Dendritic cell treated with granulocyte-macrophage colony-stimulating factor and Interleukin-4, amounts not matched to agents 40 ng/mL and 50 ng/mL, for 4 days (primary cell): Measurements from ENCODE around the gene RAB17.

Experiments
- H3K27ac Mint-ChIP-seq: one replicate; pipeline ENCODE4 v1.8.0; 2022; ENCODE audit warnings: mild to moderate bottlenecking, mixed read lengths
- H3K27me3 Mint-ChIP-seq: one replicate; pipeline ENCODE4 v1.8.0; 2022; ENCODE audit warnings: mild to moderate bottlenecking, mixed read lengths
- H3K36me3 Mint-ChIP-seq: one replicate; pipeline ENCODE4 v1.8.0; 2022; ENCODE audit warnings: low read depth, mixed read lengths
- H3K4me1 Mint-ChIP-seq: one replicate; pipeline ENCODE4 v1.8.0; 2022; ENCODE audit warnings: low read depth, mixed read lengths
- H3K4me3 Mint-ChIP-seq: one replicate; pipeline ENCODE4 v1.8.0; 2022; ENCODE audit warnings: mild to moderate bottlenecking, moderate library complexity, mixed read lengths
- H3K9me3 Mint-ChIP-seq: one replicate; pipeline ENCODE4 v1.8.0; 2022; ENCODE audit warnings: mixed read lengths
- intact Hi-C: fragments of 100-400 bp; cut with micrococcal nuclease; formaldehyde crosslinking; loops from one replicate; pipeline ENCODE4 v1.15.0; 2022

Gene RAB17

DNA sequence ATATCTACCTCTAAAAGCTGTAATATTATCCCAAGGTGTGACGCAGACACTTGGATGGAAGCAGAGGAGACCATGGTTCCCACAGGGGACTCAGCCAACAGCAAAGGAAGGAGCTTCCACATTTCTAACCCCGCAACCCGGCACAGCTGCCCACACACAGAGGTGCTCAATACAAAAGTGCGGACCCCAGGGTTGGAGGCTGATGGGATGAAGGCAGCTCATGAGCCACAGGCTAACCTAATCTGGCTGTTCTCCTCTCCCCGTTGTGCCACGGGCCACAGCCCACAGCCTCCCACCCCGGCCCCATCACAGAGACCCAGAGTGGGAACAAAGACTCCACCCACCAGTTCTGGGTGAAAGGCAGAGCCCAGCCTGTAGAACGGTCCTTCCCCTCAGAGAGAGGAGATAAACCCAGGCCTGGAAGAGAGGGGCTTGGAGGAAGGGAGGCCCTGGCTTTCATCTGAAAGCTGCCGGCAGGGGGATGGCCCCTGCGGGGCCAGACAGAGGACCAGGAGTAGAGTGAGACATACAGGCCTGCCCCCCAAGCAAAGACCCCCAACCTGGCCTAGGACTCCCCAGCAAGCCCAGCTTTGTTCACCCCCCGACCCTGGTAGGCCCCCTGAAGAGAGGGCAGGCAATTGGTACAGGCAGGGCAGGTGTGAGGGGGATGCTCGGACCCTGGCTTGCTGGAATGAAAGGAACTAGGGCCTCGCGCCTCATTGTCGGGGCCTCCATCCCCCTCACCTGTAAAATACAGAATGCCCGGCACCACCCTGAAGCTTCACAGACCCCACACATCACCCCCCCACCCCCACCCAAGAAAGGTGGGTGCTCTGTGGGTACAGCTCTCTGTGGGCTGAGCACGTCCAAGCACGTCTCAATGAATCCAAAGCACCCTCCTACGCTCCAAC lies 6.9 kb downstream of the RAB17 start:
- intact Hi-C loops: no loop called here
- H3K9me3 Mint-ChIP-seq: no peaks in the 10 kb centered on the region
- H3K27me3 Mint-ChIP-seq: peaks cover 8% of the 10 kb centered on the region
- no peaks in the 10 kb centered on the region for H3K36me3 Mint-ChIP-seq
- H3K27ac Mint-ChIP-seq: no peak overlapping the region
- no peak overlapping the region for H3K4me3 Mint-ChIP-seq
- no peaks in the 10 kb centered on the region for H3K4me1 Mint-ChIP-seq

DNA sequence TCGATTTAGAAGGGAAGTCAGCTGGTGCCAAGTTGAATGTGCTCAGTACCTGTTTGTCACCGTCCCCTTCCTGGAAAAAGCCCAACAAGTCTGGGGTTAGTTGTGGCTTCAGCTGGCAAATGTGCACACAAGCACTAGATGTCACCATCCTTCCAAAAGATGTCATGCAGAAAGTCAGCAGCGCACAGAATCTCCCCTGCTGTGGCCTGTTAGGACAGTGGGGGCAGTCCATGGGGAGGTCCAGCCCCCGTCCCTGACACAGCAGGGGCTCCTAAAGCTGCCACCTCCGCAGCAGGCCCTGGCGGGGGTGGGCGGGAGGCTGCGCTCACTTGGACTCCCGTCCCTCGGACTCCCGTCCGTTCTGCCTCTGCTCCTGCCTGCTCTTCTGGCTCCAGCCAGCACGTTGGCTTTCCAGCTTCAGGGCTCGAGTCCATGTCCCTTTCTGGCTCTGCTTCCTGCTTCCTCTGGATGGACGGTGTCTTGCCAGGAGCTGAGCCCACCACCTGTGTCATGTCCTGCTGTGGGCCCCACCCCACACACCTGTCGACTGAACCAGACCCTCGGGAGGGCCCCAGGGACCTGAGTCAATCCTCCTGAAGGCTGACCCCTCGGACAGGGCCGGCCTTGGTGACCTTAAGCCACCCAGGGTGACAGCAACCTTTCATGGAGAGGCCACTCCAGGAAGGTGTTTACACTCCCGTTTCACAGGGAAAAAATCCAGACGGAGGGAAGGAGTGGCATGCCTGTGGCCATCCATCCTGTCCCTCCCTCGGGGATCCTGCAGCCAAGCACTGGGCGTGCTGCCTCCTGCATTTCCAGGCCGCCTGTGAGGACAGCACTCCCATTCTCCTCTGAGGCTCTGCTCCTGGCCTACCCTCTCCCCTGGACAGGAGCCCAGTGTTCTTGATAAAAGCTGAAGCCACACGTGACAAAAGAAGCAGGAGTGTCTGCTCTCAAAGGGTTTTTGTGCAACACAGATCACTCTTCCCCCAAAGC lies 8.5 kb downstream of the RAB17 start:
- Mint-ChIP-seq H3K4me3 (no peak overlapping the region), H3K27ac (no peak overlapping the region), H3K4me1 (no peaks in the 10 kb centered on the region), H3K9me3 (no peaks in the 10 kb centered on the region), H3K36me3 (no peaks in the 10 kb centered on the region), H3K27me3 (peaks cover 5% of the 10 kb centered on the region)
- intact Hi-C loops: no loop called here

DNA sequence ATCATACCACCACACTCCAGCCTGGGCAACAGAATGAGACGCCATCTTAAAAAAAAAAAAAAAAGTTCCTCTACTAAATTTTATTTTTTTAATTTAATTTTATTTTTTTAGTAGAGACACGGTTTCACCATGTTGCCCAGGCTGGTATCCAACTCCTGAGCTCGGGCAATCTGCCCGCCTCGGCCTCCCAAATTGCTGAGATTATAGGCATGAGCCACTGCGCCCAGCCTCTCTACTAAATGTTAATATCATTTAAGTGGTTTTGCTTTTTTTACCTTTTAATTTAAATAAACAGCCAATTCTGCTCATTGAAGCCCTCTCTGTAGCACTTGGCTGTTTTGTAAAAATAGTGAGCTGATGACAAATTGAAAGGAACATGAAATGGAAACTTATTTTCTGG lies 9.2 kb downstream of the RAB17 start:
- peaks cover 6% of the 10 kb centered on the region for H3K27me3 Mint-ChIP-seq
- no peaks in the 10 kb centered on the region for H3K36me3 Mint-ChIP-seq
- no peak overlapping the region for H3K4me3 Mint-ChIP-seq
- H3K27ac Mint-ChIP-seq: no peak overlapping the region
- H3K4me1 Mint-ChIP-seq: no peaks in the 10 kb centered on the region
- H3K9me3 Mint-ChIP-seq: no peaks in the 10 kb centered on the region
- intact Hi-C loops: no loop called here

DNA sequence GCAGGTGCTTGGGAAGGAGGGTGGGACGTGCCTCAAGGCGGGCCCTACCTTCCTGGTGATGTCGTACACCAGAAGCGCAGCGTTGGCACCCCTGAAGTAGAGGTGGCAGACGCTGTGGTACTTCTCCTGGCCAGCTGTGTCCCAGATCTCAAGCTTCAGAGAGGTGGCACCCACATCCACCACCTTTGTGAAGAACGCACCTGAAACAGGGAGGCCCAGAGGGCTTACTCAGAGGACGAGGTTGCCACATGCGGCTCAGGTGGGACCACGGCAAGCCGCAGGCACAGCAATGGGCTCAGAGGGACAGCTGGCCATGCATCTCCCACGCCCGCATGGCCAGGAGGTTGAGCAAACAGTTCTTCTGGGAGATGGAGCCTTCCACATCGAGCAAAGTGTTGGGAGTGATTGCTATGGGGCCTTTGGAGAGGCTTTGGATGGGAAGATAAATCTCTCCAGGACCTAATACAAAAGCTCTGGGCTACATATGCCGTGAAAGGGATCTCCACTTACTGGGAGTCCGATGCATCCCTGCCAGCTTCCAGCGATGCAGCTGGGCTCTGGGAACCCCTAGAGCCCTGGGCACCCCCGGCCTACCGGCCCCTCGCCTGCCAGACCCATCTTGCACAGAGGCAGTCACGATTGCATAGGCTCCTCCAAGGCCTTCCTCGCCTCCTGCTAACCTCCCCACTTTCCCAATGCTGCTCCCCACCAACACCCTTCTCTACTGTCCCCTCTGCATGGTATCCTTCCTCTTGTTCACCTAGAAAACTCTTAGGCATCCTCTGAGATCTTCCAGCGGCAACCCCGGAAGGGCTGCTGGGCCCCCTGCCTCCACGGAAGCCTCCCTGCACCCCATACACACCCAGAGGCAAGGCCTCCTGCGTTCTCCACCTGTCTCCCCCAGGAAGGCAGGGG lies 12.3 kb downstream of the RAB17 start:
- Mint-ChIP-seq H3K27ac (no peak overlapping the region), H3K4me1 (no peaks in the 10 kb centered on the region), H3K9me3 (no peaks in the 10 kb centered on the region), H3K4me3 (no peak overlapping the region), H3K27me3 (peaks cover 6% of the 10 kb centered on the region), H3K36me3 (no peaks in the 10 kb centered on the region)
- intact Hi-C loops: loop anchor here (10.0 kb wide), 1 partner anchor 153 kb away; no protein-coding TSS in a partner anchor

DNA sequence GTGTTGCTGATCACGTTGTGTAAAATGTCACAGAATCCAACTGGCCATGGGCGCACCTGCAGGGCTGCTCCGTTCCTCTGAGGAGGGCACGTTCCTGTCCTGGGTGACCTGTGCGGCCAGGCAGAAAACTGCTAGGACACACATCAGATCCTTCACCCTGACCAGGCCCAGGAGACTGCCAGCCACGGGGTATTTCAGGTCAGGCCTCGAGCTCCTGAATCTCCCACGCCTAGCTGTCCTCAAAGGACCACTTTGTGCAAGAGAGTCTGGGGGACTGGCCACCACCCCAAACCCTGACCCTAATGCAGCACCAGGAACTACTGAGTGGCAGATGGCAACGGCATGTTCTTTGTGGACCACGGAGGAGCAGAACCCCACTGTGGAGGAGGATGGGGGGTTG lies 13.1 kb downstream of the RAB17 start:
- no peak overlapping the region for H3K4me3 Mint-ChIP-seq
- H3K27me3 Mint-ChIP-seq: peaks cover 6% of the 10 kb centered on the region
- H3K9me3 Mint-ChIP-seq: no peaks in the 10 kb centered on the region
- no peak overlapping the region for H3K27ac Mint-ChIP-seq
- H3K36me3 Mint-ChIP-seq: no peaks in the 10 kb centered on the region
- no peaks in the 10 kb centered on the region for H3K4me1 Mint-ChIP-seq
- intact Hi-C loops: loop anchor here (10.0 kb wide), 1 partner anchor 153 kb away; no protein-coding TSS in a partner anchor

DNA sequence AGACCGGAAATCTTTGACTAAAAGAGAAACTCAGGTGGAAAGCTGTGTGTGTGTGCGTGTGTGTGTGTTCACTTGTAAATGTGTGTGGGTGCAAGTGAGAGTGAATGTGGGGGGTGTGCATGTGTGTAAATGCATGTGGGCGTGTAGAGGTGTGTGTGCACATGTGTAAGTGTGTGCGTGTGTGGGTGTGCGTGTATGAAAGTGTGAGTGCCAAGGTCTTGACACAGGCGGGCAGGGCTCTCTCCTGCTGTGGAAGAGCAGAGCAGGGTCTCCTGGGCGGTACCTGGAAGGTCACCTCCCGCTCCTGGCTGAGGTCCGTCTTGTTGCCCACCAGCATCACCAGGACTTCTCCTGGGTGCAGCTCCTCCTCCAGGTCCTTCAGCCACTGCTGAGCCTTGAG lies 13.6 kb downstream of the RAB17 start:
- Mint-ChIP-seq H3K9me3 (no peaks in the 10 kb centered on the region), H3K4me3 (no peak overlapping the region), H3K4me1 (peaks cover 3% of the 10 kb centered on the region), H3K36me3 (no peaks in the 10 kb centered on the region), H3K27ac (no peak overlapping the region), H3K27me3 (peaks cover 4% of the 10 kb centered on the region)
- intact Hi-C loops: loop anchor here (10.0 kb wide), 1 partner anchor 152 kb away; no protein-coding TSS in a partner anchor

DNA sequence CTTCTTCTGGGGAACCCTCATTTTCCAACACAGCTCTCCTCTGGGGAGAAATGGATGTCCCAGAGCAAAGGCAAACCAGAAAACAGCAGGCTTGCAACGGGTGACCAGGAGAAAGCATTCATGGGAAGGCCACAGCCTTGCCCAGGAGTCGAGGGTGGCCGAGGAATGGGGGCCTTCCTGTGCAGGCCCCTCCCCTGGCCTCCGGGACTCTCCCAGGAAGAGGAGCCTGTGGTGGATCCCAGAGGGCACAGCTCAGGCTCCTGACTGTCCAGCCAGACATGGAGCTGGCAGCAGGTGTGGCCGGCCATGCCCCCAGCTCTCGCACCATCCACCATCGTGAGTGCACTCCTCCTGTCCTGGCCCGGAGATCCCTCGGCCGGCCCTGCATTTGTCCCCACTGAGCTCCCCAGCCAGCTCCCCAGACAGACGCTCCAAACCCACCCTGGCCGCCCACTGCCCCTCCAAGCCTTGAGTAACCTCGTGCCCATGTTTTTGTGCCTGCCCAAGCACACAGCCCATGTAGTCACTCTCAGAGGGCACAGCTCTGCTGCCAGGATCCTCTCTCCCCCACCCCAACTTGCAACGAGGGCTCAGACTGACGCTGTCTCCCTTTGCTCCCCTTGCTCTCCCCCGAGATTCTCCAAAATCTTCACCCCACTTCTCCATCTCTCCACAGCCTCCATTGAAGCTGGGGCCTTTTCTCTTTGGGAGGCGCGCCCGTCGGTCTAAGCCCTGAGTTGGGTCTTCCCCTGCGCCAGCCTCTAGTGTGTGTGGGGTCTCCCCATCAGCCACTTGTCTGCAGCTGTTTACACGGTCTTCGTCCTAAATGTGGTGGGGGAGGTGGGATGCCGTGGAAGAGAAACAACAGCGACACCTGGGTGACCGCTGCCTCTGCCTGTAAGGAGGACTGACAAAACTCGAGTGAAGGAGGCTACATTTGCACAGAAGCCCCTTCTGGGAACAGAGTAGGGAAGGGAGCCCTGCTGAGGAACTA lies 14.4 kb downstream of the RAB17 start:
- Mint-ChIP-seq H3K4me3 (no peak overlapping the region), H3K9me3 (no peaks in the 10 kb centered on the region), H3K27me3 (peaks cover 6% of the 10 kb centered on the region), H3K4me1 (peaks cover 8% of the 10 kb centered on the region), H3K27ac (no peak overlapping the region), H3K36me3 (no peaks in the 10 kb centered on the region)
- intact Hi-C loops: loop anchor here (10.0 kb wide), 1 partner anchor 151 kb away; no protein-coding TSS in a partner anchor

DNA sequence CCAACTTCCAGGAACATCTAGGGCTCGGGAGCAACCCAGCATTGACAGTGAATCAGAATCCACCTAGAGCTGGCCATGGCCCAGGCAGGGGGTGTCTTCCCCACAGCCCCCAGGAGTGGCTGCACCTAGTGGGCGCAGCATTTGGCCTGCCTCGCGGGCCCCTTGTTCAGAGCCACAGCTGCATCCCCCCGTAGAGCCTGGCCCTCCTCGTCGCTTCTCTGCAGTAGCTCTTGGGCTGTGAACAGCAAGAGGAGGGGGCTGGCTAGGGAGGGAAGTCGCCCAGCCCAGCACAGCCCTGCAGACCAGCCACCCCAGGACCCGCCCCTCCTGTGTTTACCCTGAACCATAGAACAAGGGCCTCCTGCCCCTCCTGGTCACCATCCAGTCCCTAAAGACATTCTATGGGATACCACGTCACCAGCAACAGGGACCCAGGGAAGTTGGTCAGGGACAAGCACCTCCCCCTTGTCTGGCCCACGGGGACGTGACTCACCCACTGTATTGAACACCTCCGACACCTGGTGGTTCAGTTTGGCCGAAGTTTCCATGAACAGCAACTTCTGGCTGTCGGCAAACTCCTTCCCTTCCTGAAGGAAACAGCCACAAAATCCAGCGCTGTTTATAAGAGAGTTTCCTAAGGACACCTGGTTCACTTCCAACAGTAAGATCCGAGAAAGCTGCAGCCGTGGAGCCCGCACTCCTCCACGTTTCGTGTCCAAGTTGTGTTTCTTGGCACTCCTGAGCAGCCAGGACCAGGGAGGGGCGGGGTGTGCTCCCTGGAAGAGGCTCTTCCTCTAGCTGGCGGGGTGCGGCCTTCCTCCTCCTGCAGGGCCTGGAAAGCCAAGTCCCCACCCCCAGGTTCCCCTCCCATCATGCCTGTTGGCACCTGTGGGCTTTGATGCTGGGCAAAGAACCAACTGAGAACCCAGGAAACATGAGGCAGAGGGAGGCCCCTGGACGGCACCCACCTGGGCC lies 15.4 kb downstream of the RAB17 start:
- intact Hi-C loops: loop anchor here (10.0 kb wide), 1 partner anchor 150 kb away; no protein-coding TSS in a partner anchor
- H3K36me3 Mint-ChIP-seq: no peaks in the 10 kb centered on the region
- H3K4me3 Mint-ChIP-seq: no peak overlapping the region
- no peaks in the 10 kb centered on the region for H3K9me3 Mint-ChIP-seq
- peaks cover 6% of the 10 kb centered on the region for H3K27me3 Mint-ChIP-seq
- H3K27ac Mint-ChIP-seq: no peak overlapping the region
- H3K4me1 Mint-ChIP-seq: peaks cover 8% of the 10 kb centered on the region

DNA sequence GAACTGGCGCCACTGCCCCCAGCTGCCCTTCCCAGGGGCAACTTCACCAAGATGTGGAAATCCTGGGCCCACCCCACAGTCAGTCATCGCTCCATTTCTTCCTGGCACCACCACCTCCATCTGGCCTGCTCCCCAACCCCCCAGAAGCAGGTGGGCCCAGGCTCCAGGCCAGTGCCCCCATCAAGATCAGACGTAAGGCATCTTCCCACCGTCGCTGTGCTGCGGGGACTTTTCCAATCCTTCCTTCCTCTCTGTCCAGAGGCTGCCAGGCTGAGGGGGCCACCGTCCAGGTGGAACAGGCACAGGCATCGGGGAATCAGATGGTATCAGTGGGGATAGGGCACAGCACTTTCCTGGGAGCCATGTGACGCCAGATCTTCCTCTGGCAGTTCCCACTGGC lies 16.1 kb downstream of the RAB17 start:
- H3K9me3 Mint-ChIP-seq: no peaks in the 10 kb centered on the region

DNA sequence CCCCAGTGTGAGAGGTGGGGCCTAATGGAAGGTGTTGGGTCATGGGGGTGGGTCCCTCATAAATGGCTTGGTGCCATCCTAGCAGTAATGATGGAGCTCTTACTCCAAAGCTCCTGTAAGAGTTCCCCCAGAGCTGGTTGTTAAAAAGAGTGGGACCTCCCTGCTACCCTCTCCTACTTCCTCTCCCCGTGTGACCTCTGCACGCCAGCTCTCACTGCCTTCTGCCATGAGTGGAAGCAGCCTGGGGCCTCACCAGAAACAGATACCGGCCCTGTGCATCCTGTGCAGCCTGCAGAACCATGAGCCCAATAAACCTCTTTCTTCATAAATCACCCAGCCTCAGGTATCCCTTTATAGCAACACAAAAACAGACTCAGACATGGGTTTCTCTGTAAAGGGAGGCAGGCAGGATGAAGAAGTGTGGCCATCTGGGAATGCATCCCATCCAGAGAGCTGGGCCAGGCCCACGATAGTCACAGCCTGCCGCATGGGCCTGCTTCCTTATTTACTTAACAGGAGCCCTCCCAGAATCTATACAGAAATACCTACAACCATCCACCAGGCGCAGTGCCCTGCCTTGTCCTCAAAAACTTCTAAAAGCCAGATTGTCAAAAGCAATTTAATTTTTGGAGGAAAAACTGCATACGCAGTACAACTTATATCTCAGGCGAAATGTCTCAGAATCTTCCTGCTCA lies 16.7 kb downstream of the RAB17 start:
- Mint-ChIP-seq H3K27ac (no peak overlapping the region), H3K4me1 (peaks cover 8% of the 10 kb centered on the region), H3K9me3 (no peaks in the 10 kb centered on the region), H3K27me3 (peaks cover 6% of the 10 kb centered on the region), H3K36me3 (no peaks in the 10 kb centered on the region), H3K4me3 (no peak overlapping the region)
- intact Hi-C loops: loop anchor here (10.0 kb wide), 1 partner anchor 149 kb away; no protein-coding TSS in a partner anchor

More for the DNA sequence above, 16.1 kb downstream of the RAB17 start:
- Mint-ChIP-seq H3K4me3 (no peak overlapping the region), H3K36me3 (no peaks in the 10 kb centered on the region), H3K27ac (no peak overlapping the region), H3K27me3 (peaks cover 6% of the 10 kb centered on the region), H3K4me1 (peaks cover 8% of the 10 kb centered on the region)
- intact Hi-C loops: loop anchor here (10.0 kb wide), 1 partner anchor 150 kb away; no protein-coding TSS in a partner anchor

DNA sequence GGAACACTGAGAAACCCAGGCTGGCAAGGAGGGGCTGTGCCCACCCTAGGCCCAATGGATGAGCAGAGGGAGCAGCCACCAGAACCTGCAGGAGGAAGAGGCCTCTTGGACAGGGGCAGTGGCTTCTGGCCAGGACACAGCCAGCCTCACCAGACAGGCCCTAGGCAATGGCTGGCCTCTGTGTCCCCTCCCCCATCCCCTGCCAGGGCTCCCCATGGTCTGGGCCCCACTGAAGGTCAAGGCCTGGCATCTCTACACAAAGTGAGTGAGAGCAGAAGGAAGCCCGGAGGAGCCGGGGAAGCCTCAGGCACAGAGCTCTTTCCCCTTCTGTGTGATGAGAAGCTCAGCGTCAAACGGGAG lies 17.8 kb downstream of the RAB17 start:
- H3K36me3 Mint-ChIP-seq: no peaks in the 10 kb centered on the region
- intact Hi-C loops: loop anchor here (1.0 to 10.0 kb wide), 2 partner anchors 60 to 148 kb away; no protein-coding TSS in a partner anchor
- no peak overlapping the region for H3K27ac Mint-ChIP-seq
- peaks cover 8% of the 10 kb centered on the region for H3K4me1 Mint-ChIP-seq
- no peak overlapping the region for H3K4me3 Mint-ChIP-seq
- peaks cover 6% of the 10 kb centered on the region for H3K27me3 Mint-ChIP-seq
- no peaks in the 10 kb centered on the region for H3K9me3 Mint-ChIP-seq
